ENCODE results near the gene ARSI. TPM values are rescaled to one million over a fixed set of nuclear protein-coding genes. Genes with fewer than 3 reads are reported as not detected.
A peak's percentile ranks its signal among the peaks of the same experiment; 100 is the strongest.

The ARSI gene
- total and polyA plus RNA-seq, 7 donors, result 0.15 to 0.45 TPM; not detected in 5

DNA sequence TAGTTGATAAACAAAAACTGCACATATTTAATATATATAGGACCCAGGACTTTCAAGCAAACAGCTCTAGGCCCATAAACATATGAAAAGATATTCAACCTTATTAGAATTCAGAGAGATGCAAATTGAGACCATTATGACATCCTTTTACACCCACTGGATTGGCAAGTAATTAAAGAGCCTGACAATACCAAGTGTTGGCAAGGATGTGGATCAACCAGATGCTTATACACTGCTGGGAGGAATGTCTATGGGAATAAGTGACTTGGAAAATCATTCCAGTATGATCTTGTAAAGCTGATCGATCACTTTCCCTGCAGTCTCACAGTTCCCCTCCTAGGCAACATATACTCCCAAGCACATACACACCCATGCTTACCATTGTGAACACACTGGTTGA, 39.3 kb upstream of the ARSI start:
- ATAC-seq, result no peak
- DNase-seq, result no peak
- H3K4me3 ChIP-seq, result no peak overlapping the region
- peaks cover 9% of the 10 kb centered on the region for H3K4me1 ChIP-seq
- no peaks in the 10 kb centered on the region for H3K9me3 ChIP-seq
- no peaks in the 10 kb centered on the region for H3K36me3 ChIP-seq (ENCODE audit: insufficient read depth in 1 of 2, low read depth in 1 of 2)
- WGBS, 3 donors, result 91 to 100% (median 96%) methylated on average over 1 of the region's 1 CpG
- no peak overlapping the region for H3K27ac ChIP-seq
- TF ChIP-seq, protein P1, sequence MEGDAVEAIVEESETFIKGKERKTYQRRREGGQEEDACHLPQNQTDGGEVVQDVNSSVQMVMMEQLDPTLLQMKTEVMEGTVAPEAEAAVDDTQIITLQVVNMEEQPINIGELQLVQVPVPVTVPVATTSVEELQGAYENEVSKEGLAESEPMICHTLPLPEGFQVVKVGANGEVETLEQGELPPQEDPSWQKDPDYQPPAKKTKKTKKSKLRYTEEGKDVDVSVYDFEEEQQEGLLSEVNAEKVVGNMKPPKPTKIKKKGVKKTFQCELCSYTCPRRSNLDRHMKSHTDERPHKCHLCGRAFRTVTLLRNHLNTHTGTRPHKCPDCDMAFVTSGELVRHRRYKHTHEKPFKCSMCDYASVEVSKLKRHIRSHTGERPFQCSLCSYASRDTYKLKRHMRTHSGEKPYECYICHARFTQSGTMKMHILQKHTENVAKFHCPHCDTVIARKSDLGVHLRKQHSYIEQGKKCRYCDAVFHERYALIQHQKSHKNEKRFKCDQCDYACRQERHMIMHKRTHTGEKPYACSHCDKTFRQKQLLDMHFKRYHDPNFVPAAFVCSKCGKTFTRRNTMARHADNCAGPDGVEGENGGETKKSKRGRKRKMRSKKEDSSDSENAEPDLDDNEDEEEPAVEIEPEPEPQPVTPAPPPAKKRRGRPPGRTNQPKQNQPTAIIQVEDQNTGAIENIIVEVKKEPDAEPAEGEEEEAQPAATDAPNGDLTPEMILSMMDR (IDR thresholded peaks at IDR 0.05), result no peak
- intact Hi-C loops (cut with DNase I), result no loop called here
- no peaks in the 10 kb centered on the region for H3K27me3 ChIP-seq (ENCODE audit: insufficient read depth in 3 of 3, low read length in 2 of 3)

DNA sequence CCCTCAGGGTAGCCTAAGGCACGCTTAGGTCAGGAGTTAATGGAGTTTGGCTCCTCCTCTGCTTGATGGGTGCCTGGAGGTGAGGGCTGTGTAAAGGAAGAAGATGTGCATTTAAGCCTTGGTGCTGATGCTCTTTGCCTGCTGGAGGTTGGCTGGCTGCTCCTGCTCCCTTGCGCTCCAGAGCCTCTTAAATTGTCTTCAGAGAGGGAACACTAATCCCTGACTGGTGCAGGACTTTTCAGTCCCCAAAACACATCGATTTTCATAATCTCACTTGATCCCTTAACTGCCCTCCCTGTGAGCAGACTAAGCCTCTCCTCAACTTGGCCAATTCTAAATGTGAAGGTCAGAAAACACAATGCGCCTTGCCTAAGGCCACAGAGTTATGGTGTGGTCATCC, 38.6 kb upstream of the ARSI start:
- peaks cover 9% of the 10 kb centered on the region for H3K4me1 ChIP-seq
- DNase-seq, result no peak
- no peaks in the 10 kb centered on the region for H3K9me3 ChIP-seq
- 71 to 81% (median 78%) methylated on average over 4 of the region's 4 CpGs for WGBS, 3 donors
- intact Hi-C loops (cut with DNase I), result no loop called here
- H3K36me3 ChIP-seq (ENCODE audit: insufficient read depth in 1 of 2, low read depth in 1 of 2), result no peaks in the 10 kb centered on the region
- ATAC-seq, result no peak
- H3K27me3 ChIP-seq (ENCODE audit: insufficient read depth in 3 of 3, low read length in 2 of 3), result no peaks in the 10 kb centered on the region
- TF ChIP-seq, protein P1 (IDR thresholded peaks at IDR 0.05), result no peak
- no peak overlapping the region for H3K4me3 ChIP-seq
- no peak overlapping the region for H3K27ac ChIP-seq

DNA sequence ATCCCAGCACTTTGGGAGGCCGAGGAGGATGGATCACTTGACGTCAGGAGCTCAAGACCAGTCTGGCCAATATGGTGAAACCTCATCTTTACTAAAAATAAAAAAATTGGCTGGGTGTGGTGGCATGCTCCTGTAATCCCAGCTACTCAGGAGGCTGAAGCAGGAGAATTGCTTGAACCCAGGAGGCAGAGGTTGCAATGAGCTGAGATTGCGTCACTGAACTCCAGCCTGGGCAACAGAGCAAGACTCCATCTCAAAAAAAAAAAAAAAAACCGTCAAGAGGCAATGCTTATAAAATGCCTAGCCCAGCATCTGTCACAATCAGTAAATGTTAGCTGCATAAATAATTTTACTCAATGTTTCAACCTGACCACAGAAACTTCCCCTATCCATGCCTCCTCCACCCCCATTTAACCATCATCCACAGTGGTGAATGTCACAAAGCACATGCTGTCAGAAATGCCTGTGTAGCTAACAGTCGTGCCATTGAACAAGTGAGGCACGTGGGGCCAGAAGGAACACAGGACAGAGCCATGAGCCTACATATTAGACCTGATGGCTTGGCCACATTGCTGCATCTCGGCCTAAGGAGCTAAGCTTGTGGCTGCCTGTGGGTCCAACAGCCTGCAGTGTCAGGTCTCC, 38.0 kb upstream of the ARSI start:
- Histone ChIP-seq H3K27ac (no peak overlapping the region), H3K9me3 (no peaks in the 10 kb centered on the region), H3K4me3 (no peak overlapping the region), H3K36me3 (ENCODE audit: insufficient read depth in 1 of 2, low read depth in 1 of 2) (no peaks in the 10 kb centered on the region), H3K4me1 (peaks cover 9% of the 10 kb centered on the region), H3K27me3 (ENCODE audit: insufficient read depth in 3 of 3, low read length in 2 of 3) (no peaks in the 10 kb centered on the region)
- no peak for ATAC-seq
- 63 to 82% (median 65%) methylated on average over 7 of the region's 7 CpGs for WGBS, 3 donors
- intact Hi-C loops (cut with DNase I), result no loop called here
- TF ChIP-seq, protein P1 (IDR thresholded peaks at IDR 0.05), result no peak
- DNase-seq, result no peak

DNA sequence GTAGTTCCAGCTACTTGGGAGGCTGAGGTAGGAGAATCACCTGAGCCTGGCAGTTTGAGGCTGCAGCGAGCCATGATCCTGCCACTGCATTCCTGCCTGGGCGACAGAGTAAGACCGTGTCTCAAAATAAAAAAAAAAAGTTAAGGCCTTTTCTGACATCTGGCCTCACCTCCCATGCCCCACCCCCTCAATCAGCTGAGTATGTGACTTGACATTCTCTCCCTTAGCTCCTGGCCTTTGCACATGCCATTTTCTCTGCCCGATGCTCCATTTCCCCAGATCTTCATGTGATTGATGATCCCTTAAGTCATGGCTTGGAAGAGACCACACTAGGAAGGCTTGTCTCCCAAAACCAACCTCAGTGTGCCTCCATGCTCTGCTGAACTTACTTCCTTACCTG, 37.1 kb upstream of the ARSI start:
- WGBS, 3 donors, result 85 to 92% (median 85%) methylated on average over 4 of the region's 4 CpGs
- H3K27ac ChIP-seq, result peak overlapping the region; percentile 54
- H3K27me3 ChIP-seq (ENCODE audit: insufficient read depth in 3 of 3, low read length in 2 of 3), result no peaks in the 10 kb centered on the region
- peaks cover 9% of the 10 kb centered on the region for H3K4me1 ChIP-seq
- TF ChIP-seq, protein P1 (IDR thresholded peaks at IDR 0.05), result no peak
- intact Hi-C loops (cut with DNase I), result no loop called here
- no peak overlapping the region for H3K4me3 ChIP-seq
- ATAC-seq (no peak), DNase-seq (no peak)
- H3K36me3 ChIP-seq (ENCODE audit: insufficient read depth in 1 of 2, low read depth in 1 of 2), result no peaks in the 10 kb centered on the region
- H3K9me3 ChIP-seq, result no peaks in the 10 kb centered on the region

DNA sequence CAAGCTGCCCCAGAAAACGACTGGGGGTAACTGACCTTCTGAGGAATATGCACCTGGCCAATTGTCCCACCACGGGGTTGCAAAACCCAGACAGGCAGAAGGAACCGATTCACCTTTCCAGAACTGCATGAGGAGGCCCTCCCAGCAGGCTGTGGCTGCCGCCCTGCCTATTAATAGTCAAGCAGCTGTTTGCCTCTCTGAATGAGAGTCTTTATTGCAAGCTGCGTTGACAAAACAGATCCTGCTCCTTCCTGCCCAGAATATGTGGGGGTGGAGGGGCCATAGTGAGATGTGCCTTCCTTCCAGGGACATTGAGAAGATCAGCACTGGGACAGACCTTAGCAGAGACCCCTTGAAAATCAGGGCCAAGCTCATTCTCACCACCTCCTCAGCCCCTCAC, 36.5 kb upstream of the ARSI start:
- H3K9me3 ChIP-seq, result no peaks in the 10 kb centered on the region
- H3K36me3 ChIP-seq (ENCODE audit: insufficient read depth in 1 of 2, low read depth in 1 of 2), result no peaks in the 10 kb centered on the region
- peak; percentile 79 to 91 (median 88) for ATAC-seq
- H3K27ac ChIP-seq, result peak overlapping the region; percentile 54
- intact Hi-C loops (cut with DNase I), result no loop called here
- peaks cover 9% of the 10 kb centered on the region for H3K4me1 ChIP-seq
- H3K27me3 ChIP-seq (ENCODE audit: insufficient read depth in 3 of 3, low read length in 2 of 3), result no peaks in the 10 kb centered on the region
- 12 to 24% (median 14%) methylated on average over 5 of the region's 5 CpGs for WGBS, 3 donors
- H3K4me3 ChIP-seq, result no peak overlapping the region
- DNase-seq, result no peak
- TF ChIP-seq, protein P1 (IDR thresholded peaks at IDR 0.05), result no peak
